IMR-90 (cell line): ENCODE data around the gene NRP1.

ENCODE experiments used
- CTCF ChIP-seq: conservative IDR thresholded peaks from 2 replicates; pipeline ENCODE4 v1.5.1; 2012; ENCODE audit warnings: mild to moderate bottlenecking, low read depth, low read length, improper control_type of control experiment
- MAZ ChIP-seq: IDR thresholded peaks from 2 replicates; pipeline ENCODE4 v1.6.1; 2012; ENCODE audit warnings: low read depth, mild to moderate bottlenecking, low read length, improper control_type of control experiment, moderate library complexity, borderline replicate concordance
- POLR2A ChIP-seq: IDR thresholded peaks from 2 replicates; pipeline ENCODE4 v1.6.1; 2012; ENCODE audit warnings: mild to moderate bottlenecking, low read depth, low read length
- RFX5 ChIP-seq: IDR thresholded peaks from 2 replicates; pipeline ENCODE4 v1.8.0; 2012; ENCODE audit warnings: low read depth, mild to moderate bottlenecking, low read length, moderate library complexity
- USF2 ChIP-seq: fragments of 150-350 bp; IDR thresholded peaks from 2 replicates; pipeline ENCODE4 v1.6.1; 2017; ENCODE audit warnings: mild to moderate bottlenecking, antibody characterized with exemption, low read length, low read depth

- TF ChIP-seq CTCF (no peak), USF2 (no peak), MAZ (no peak), POLR2A (no peak), RFX5 (no peak)
Measured at GRCh38 chr10:33164060-33164709, 170.3 kb downstream of the NRP1 start.
